ENCODE measurements around the gene TARS3.

The TARS3 gene

GRCh38 chr15:101723171-101723873, 951 bp downstream of the TARS3 start:
- TF ChIP-seq POLR2A (IDR thresholded peaks at IDR 0.05; ENCODE audit: low read length) (no peak), GATA1 (IDR thresholded peaks at IDR 0.05; ENCODE audit: low read depth, low read length) (no peak)
- DNase-seq, result peak; percentile 28 to 55

GRCh38 chr15:101718896-101719295, 5.4 kb downstream of the TARS3 start:
- DNase-seq, result no peak

GRCh38 chr15:101712078-101712477, 12.2 kb downstream of the TARS3 start:
- DNase-seq, result no peak
- TF ChIP-seq GATA1 (IDR thresholded peaks at IDR 0.05; ENCODE audit: low read depth, low read length), result no peak
- TF ChIP-seq POLR2A (IDR thresholded peaks at IDR 0.05; ENCODE audit: low read length), result no peak

More at GRCh38 chr15:101718896-101719295, 5.4 kb downstream of the TARS3 start:
- TF ChIP-seq GATA1 (IDR thresholded peaks at IDR 0.05; ENCODE audit: low read depth, low read length), result no peak
- no peak for TF ChIP-seq POLR2A (IDR thresholded peaks at IDR 0.05; ENCODE audit: low read length)

GRCh38 chr15:101710806-101711205, 13.5 kb downstream of the TARS3 start:
- TF ChIP-seq GATA1 (IDR thresholded peaks at IDR 0.05; ENCODE audit: low read depth, low read length) (no peak), POLR2A (IDR thresholded peaks at IDR 0.05; ENCODE audit: low read length) (no peak)
- DNase-seq, result no peak

DNA sequence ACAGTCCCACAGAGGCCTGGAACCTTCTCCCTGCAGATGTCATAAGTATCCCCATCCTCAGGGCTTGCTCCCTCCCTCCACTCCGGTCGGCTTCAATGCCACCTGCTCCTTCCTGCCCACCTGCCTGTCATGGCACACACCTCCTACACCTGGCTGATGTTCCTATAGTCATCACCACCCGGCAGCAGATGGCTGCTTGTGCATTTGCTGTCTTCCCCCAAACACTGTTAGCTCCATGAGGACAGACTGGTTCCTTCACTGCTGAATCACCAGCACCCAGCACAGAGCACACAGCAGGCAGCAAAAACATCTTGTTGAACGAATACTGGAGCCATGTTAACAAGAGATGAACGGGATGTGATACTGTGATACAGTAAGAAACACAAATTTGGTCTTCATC, 14.8 kb downstream of the TARS3 start:
- DNase-seq, result no peak
- TF ChIP-seq POLR2A (IDR thresholded peaks at IDR 0.05; ENCODE audit: low read length) (no peak), GATA1 (IDR thresholded peaks at IDR 0.05; ENCODE audit: low read depth, low read length) (no peak)

DNA sequence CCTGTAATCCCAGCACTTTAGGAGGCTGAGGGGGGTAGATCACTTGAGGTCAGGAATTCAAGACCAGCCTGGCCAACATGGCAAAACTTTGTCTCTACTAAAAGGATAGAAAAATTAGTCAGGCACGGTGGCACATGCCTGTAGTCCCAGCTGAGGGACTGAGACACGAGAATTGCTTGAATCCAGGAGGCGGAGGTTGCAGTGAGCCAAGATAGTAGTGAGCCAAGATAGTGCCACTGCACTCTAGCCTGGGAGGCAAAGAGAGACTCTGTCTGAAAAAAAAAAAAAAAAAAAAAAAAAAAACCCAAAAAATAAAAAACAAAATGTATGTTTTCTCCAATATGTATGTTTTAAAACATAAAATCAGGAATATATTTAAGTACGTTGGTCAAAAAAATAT, 16.3 kb downstream of the TARS3 start:
- TF ChIP-seq GATA1 (IDR thresholded peaks at IDR 0.05; ENCODE audit: low read depth, low read length), result no peak
- TF ChIP-seq POLR2A (IDR thresholded peaks at IDR 0.05; ENCODE audit: low read length), result no peak
- no peak for DNase-seq

DNA sequence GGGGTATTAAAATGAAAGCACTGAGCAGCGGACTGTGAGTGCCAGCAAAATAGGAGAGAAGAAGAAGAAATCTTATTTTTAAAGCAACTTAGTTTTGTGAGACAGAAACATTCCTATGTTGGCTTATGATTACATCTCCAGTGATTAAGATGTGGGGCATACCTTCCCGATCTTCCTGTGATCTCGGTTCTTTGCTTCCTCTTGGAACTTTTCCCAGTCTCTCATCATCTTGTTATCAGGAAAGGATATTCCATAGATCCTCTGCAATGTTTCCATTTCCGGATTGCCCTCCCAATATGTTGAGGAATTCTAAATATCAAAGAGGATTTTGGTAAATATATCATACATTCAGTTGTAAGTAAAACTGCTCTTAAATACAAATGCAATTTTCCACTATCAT, 22.2 kb downstream of the TARS3 start:
- no peak for DNase-seq
- TF ChIP-seq POLR2A (IDR thresholded peaks at IDR 0.05; ENCODE audit: low read length), result no peak
- TF ChIP-seq GATA1 (IDR thresholded peaks at IDR 0.05; ENCODE audit: low read depth, low read length), result no peak

DNA sequence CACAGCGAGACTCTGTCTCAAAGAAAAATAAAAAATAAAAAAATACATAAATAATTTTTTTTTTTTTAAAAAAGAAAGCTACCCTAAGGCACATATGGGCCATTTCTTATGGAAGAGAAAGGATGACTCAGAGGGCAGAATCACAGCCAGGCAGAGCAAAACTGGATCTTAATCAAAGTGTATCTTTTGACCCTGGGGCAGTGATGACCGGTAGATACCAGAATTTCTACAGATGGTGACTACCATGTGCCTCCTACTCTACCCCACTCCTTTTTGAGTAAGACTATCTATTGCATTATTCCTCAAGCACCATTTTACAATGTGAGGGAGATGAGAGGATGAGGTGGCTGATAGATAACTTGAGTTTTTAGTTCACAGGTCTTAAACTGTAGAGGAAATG, 26.0 kb downstream of the TARS3 start:
- TF ChIP-seq GATA1 (IDR thresholded peaks at IDR 0.05; ENCODE audit: low read depth, low read length) (no peak), POLR2A (IDR thresholded peaks at IDR 0.05; ENCODE audit: low read length) (no peak)
- no peak for DNase-seq

- TF ChIP-seq POLR2A (IDR thresholded peaks at IDR 0.05; ENCODE audit: low read length), result no peak
- no peak for DNase-seq
Observed at GRCh38 chr15:101697488-101697887, 26.8 kb downstream of the TARS3 start.

DNA sequence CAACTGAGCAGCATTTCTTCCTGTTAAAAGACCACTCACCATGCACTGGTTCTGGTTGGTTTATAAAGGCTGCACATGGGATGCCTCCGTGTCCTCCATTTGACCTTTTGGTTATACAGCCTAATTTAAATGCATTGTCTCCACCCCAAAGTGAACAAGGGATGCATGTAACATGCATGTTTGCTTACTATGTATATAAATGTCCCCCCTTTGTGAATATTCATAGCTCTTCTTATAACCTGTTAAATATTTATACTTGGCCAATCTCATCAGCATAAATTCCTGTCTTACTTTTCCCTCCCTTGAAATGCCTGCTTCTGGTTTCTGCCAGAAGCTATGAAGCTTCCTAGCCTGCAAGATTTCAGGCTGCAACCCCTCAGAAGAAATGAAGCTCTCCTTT, 27.4 kb downstream of the TARS3 start:
- TF ChIP-seq GATA1 (IDR thresholded peaks at IDR 0.05; ENCODE audit: low read depth, low read length), result no peak
- DNase-seq, result no peak

GRCh38 chr15:101694261-101694660, 30.0 kb downstream of the TARS3 start:
- TF ChIP-seq POLR2A (IDR thresholded peaks at IDR 0.05; ENCODE audit: low read length) (no peak), GATA1 (IDR thresholded peaks at IDR 0.05; ENCODE audit: low read depth, low read length) (no peak)
- DNase-seq, result peak in 1 of 2 experiments; percentile 10

DNA sequence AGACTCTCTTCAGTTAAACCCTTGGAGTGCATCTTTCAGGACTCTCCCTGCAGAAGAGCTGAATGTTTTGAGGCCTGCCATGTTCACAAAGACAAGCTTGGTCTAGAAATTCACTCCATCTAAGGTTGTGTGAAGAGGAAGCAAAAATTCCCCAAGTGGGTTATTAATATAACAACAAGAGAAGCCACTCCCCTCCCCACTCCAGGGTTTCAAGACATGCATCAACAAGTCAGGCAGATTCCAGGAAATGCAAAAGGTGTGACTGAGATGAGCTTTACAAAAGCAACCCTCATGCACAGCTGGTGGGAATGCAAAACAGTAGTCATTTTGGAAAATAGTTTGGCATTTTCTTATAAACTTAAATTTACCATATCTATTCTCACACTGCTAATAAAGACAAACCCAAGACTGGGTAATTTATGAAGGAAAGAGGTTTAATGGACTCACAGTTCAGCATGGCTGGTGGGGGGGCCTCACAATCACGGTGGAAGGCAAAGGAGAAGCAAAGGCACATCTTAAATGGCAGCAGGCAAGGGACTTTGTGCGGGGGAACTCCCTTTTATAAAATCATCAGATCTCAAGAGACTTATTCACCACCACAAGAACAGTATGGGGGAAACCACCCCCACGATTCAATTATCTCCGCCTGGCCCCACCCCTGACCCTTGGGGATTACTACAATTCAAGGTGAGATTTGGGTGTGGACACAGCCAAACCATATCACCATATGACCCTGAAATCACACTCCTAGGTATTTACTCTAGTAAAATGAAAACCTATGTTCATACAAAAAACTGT, 31.3 kb downstream of the TARS3 start:
- no peak for TF ChIP-seq GATA1 (IDR thresholded peaks at IDR 0.05; ENCODE audit: low read depth, low read length)
- no peak for TF ChIP-seq POLR2A (IDR thresholded peaks at IDR 0.05; ENCODE audit: low read length)

DNA sequence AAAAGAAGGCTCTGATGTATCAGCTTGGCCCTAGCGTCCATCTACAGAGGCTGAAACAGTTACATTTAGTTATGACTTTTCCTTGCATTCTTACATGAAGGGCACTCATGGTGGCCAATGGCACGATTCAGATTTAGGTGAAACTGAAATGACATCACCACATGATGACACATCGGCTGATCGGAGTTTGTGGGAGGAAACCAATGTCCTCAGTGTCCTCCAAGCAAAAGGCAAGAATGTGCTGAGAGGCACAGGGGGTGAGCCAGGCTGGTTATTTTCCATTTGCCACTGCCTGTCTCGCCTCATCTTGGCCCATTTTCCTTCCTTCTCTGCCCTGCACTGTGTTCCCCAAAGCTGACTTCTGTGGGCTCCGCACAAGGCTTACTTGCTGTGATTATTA, 34.4 kb downstream of the TARS3 start:
- TF ChIP-seq POLR2A (IDR thresholded peaks at IDR 0.05; ENCODE audit: low read length) (no peak), GATA1 (IDR thresholded peaks at IDR 0.05; ENCODE audit: low read depth, low read length) (no peak)
- DNase-seq, result peak in 1 of 2 experiments; percentile 43

More for the DNA sequence above, 31.3 kb downstream of the TARS3 start:
- no peak for DNase-seq

DNA sequence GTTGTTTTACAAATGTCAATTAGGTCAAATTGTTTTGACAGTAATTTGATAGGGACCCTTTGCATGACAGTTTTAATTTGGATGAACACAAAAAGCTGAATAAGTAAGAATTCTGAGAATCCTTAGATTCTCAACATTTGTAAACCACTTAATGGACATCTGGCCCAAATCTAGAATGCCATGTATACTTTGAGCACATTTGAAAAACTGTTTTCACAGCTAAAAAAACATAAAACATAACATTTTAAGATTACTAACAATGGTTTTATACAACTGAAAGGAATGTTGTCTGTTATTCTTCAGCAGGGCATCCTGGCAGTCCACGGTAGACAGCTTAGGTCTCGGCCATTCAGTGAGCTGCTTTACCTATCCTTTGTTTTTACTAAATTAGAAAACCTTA, 37.6 kb downstream of the TARS3 start:
- TF ChIP-seq GATA1 (IDR thresholded peaks at IDR 0.05; ENCODE audit: low read depth, low read length), result no peak
- no peak for TF ChIP-seq POLR2A (IDR thresholded peaks at IDR 0.05; ENCODE audit: low read length)
- no peak for DNase-seq

GRCh38 chr15:101684877-101685276, 39.4 kb downstream of the TARS3 start:
- DNase-seq, result no peak
- TF ChIP-seq GATA1 (IDR thresholded peaks at IDR 0.05; ENCODE audit: low read depth, low read length) (no peak), POLR2A (IDR thresholded peaks at IDR 0.05; ENCODE audit: low read length) (no peak)
